A673 (cell line): Measurements from ENCODE around the gene BHLHE23. TPM values are rescaled to one million over a fixed set of nuclear protein-coding genes. Genes with fewer than 3 reads are reported as not detected.

Experiments used
- BruUV-seq: library from RNA; stranded (reverse); fragments of 400-500 nt; replicated peaks from 2 replicates; lab custom pipeline; 2021; lab: Mats Ljungman, UMichigan
- CTCF ChIA-PET: fragments of 300-600 bp; sonication (Branson Sonifier 250); formaldehyde crosslinking; loops from one replicate; lab custom pipeline; 2022; ENCODE audit warnings: antibody characterized with exemption; lab: Charles Lee
- POLR2A ChIA-PET: fragments of 300-600 bp; sonication (Branson Sonifier 250); formaldehyde crosslinking; loops from one replicate; lab custom pipeline; 2022; ENCODE audit warnings: antibody characterized with exemption; ENCODE audit not compliant: low non-redundant PET; lab: Charles Lee
- DNase-seq: peaks from one replicate; pipeline ENCODE4 v3.0.0-alpha.2; 2015; ENCODE audit warnings: low spot score
- H3K27ac ChIP-seq: fragments of 200-600 bp; sonication (generic); 2 replicates; pipeline ENCODE4 v1.5.1; 2016; ENCODE audit warnings: mixed run types, low read depth, mild to moderate bottlenecking, mixed read lengths, antibody characterized with exemption, low read length; ENCODE audit not compliant: poor library complexity, severe bottlenecking
- H3K27me3 ChIP-seq: fragments of 200-600 bp; sonication (generic); replicated peaks from 2 replicates; pipeline ENCODE4 v1.6.1; 2017; ENCODE audit warnings: mixed run types, low read depth, mild to moderate bottlenecking, mixed read lengths, antibody characterized with exemption, low read length; ENCODE audit not compliant: insufficient read depth, poor library complexity
- H3K36me3 ChIP-seq: fragments of 200-600 bp; sonication (generic); 2 replicates; pipeline ENCODE4 v1.6.1; 2016; ENCODE audit warnings: mixed run types, mild to moderate bottlenecking, mixed read lengths, antibody characterized with exemption, low read length; ENCODE audit not compliant: insufficient read depth, poor library complexity, severe bottlenecking
- H3K4me1 ChIP-seq: fragments of 200-600 bp; sonication (generic); 2 replicates; pipeline ENCODE4 v1.6.1; 2017; ENCODE audit warnings: mixed run types, mild to moderate bottlenecking, mixed read lengths, antibody characterized with exemption, low read length; ENCODE audit not compliant: insufficient read depth, poor library complexity, severe bottlenecking
- H3K4me3 ChIP-seq: fragments of 200-600 bp; sonication (generic); 2 replicates; pipeline ENCODE4 v1.5.1; 2016; ENCODE audit warnings: low read depth, mixed run types, mild to moderate bottlenecking, mixed read lengths, low read length; ENCODE audit not compliant: poor library complexity, severe bottlenecking
- H3K9me3 ChIP-seq: fragments of 200-600 bp; sonication (generic); 2 replicates; pipeline ENCODE4 v1.6.1; 2016; ENCODE audit warnings: mixed run types, low read depth, mild to moderate bottlenecking, mixed read lengths, antibody characterized with exemption, low read length; ENCODE audit not compliant: poor library complexity, severe bottlenecking
- CTCF ChIP-seq: fragments of 300-800, 200-600 bp; sonication (generic); conservative IDR thresholded peaks from 2 replicates; pipeline ENCODE4 v1.5.1; 2017; ENCODE audit warnings: low read depth, mild to moderate bottlenecking, antibody characterized with exemption, low read length, moderate library complexity, mixed read lengths
- EZH2 ChIP-seq: fragments of 200-600 bp; sonication (generic); IDR thresholded peaks from 2 replicates; pipeline ENCODE4 v1.6.1; 2017; ENCODE audit warnings: borderline replicate concordance, low read depth, mild to moderate bottlenecking, mixed read lengths, antibody characterized with exemption, low read length; ENCODE audit not compliant: poor library complexity, severe bottlenecking
- intact Hi-C: fragments of 100-400 bp; cut with micrococcal nuclease; formaldehyde crosslinking; loops from one replicate; pipeline ENCODE4 v1.10.0; 2022; ENCODE audit not compliant: unreplicated experiment
- total RNA-seq: library from RNA; stranded (reverse); gene quantifications from 2 replicates; pipeline ENCODE4 v1.2.3, GENCODE V29; 2021

Gene BHLHE23
- total RNA-seq, 1 experiment from 2014 or later: not detected

GRCh38 chr20:63054103-63054474, 47.3 kb upstream of the BHLHE23 start:
- H3K27ac ChIP-seq: no peak overlapping the region
- H3K36me3 ChIP-seq: no peaks in the 10 kb centered on the region
- intact Hi-C loops: no loop called here
- TF ChIP-seq CTCF: no peak
- no peak for TF ChIP-seq EZH2
- no peak overlapping the region for H3K4me3 ChIP-seq
- CTCF ChIA-PET: no interaction called here
- no peak for DNase-seq
- no TSS peak for BruUV-seq
- H3K9me3 ChIP-seq: no peaks in the 10 kb centered on the region
- no peaks in the 10 kb centered on the region for H3K4me1 ChIP-seq
- POLR2A ChIA-PET: no interaction called here
- peaks cover 16% of the 10 kb centered on the region for H3K27me3 ChIP-seq

DNA sequence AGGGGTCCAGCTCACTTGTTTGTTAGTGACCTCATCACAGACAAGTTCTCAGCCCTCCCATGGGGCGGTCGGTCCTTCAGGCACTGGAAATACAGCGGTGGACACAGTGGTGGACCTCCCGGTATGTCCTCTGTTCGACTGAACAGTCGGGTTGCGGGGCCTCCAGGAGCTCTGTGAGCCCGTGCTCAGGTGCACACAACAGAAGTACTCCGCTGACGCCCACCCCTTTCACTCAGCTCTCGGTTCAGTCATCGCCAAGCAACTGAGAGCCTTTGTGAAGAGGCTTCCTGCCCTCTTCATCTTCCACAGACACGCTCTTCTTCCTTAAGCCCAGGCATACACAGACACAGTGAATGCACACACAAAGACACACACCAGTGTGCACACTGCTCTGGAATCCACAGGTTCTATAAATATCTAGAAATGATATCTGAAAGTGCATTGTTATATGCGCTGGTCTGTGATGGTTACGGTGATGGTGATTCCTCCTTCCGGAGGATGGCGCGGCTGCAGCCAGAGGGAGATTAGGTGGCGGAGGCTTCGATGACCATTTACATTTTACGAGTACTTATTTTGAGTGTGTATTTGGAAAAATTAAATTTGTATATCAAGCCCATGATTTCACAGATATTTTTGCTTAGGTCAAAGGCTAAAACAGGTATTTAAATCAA, 46.8 kb upstream of the BHLHE23 start:
- Histone ChIP-seq H3K9me3 (no peaks in the 10 kb centered on the region), H3K36me3 (no peaks in the 10 kb centered on the region), H3K27ac (no peak overlapping the region), H3K27me3 (peaks cover 11% of the 10 kb centered on the region), H3K4me3 (no peak overlapping the region), H3K4me1 (no peaks in the 10 kb centered on the region)
- DNase-seq: no peak
- POLR2A ChIA-PET: no interaction called here
- BruUV-seq: no TSS peak
- no peak for TF ChIP-seq CTCF
- no peak for TF ChIP-seq EZH2
- CTCF ChIA-PET: no interaction called here
- intact Hi-C loops: no loop called here

DNA sequence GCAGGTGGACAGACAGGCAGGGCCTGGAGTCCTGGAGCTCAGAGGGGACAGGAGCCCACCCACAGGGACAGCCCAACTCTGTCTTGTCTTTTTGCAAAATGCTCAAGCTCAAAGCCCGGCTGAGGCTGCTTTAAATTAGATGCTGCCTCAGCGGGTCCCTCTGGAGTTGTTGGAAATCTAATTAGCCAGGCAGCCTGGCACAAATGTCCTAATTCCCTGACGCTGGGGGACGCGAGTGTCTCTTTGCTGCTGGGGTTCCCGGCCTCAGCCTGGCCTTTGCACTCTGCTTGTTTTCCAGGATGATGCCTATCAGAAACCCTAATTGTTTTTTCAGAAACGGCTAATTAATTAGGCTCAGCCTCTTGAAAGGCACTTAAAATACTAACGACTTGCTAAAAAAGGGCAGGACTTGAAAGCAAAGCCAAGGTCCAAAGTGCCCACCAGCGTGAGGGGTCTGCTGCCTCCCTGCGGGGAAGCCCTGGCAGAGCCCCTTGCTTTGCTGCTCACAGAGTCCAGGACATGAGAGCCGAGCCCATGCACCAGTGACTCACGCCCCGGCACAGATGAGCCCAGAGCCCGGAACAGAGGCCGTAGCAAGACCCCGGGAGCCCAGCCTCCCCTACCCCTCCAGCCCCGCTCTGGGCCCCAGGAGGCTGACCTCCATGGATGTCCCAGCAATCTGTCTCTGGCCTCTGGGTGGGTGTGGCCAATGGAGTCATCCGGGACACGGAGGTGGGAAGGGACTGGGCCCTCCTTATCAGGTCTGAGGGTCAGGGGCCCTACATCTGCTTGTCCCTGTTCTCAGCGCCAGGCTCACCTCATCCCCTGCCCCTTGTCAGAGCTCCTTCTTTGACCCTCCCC, 46.0 kb upstream of the BHLHE23 start:
- ChIA-PET CTCF (no interaction called here), POLR2A (no interaction called here)
- Histone ChIP-seq H3K36me3 (no peaks in the 10 kb centered on the region), H3K27me3 (peaks cover 4% of the 10 kb centered on the region), H3K4me3 (no peak overlapping the region), H3K4me1 (no peaks in the 10 kb centered on the region), H3K27ac (no peak overlapping the region), H3K9me3 (no peaks in the 10 kb centered on the region)
- intact Hi-C loops: no loop called here
- BruUV-seq: no TSS peak
- no peak for TF ChIP-seq EZH2
- TF ChIP-seq CTCF: no peak
- DNase-seq: no peak
